ENCODE data around the gene INPP5A.

INPP5A gene

DNA sequence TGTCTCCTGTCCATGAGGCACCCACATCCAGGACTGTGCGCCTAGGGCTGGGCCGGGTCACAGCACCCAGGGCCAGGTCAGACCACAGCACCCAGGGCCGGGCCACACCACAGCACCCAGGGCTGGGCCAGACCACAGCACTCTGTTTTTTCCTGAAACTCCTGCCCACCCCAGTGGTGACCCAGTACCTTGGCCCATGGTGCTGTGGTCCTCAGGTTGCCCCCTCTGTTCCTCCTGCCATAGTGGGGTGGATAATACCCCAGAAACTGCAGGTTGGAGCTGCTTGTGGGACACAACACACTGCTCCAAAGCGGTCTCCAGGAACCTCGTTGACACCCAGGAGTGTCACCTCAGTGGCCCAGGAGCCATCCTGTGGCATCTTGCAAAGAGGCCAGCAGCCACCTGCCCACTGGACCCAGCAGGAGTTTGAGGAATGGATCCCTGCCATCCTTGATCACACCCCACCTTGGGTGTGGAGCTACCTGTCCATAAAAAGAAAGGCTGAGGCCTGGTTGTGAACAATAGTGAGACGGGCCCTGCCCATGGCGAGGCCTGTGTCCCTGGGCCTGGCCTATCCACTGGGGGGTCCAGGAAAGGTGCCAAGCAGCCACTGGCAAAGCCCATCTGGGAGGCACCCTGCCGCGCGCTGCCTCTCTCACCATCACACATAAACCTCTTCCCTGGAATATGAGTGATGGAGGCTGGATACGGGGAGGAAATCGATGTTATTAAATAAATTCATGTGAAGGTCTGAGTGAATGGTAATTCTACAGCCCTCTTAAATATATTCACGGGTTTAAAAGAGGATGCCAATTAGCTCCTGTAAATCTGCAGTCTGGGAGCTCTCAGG, 159.4 kb downstream of the INPP5A start:
- peaks cover 8% of the 10 kb centered on the region; the same call in 1 of the 2 replicates for H3K36me3 ChIP-seq (ENCODE audit: insufficient read depth, low read length)
- H2AFZ ChIP-seq (ENCODE audit: low read length), result no peak overlapping the region
- peaks cover 7% of the 10 kb centered on the region for H3K9me3 ChIP-seq (ENCODE audit: insufficient read depth, low read depth, low read length)
- H3K4me1 ChIP-seq (ENCODE audit: insufficient read depth, low read length, poor library complexity, severe bottlenecking), result no peaks in the 10 kb centered on the region
- no peak overlapping the region for H3K9ac ChIP-seq (ENCODE audit: low read depth, low read length, poor library complexity, severe bottlenecking)
- H3F3A ChIP-seq (ENCODE audit: low read depth), result no peaks in the 10 kb centered on the region
- H3K4me3 ChIP-seq (ENCODE audit: low read length, poor library complexity, severe bottlenecking), result no peak overlapping the region
- H3K79me2 ChIP-seq (ENCODE audit: insufficient read depth, low read length), result no peaks in the 10 kb centered on the region
- H3K27me3 ChIP-seq (ENCODE audit: insufficient read depth, low read length, poor library complexity, severe bottlenecking), result no peaks in the 10 kb centered on the region
- TF ChIP-seq CTCF (conservative IDR thresholded peaks at IDR 0.05; ENCODE audit: low read length), result no peak
- no peak for TF ChIP-seq EZH2phosphoT487 (IDR thresholded peaks at IDR 0.05; ENCODE audit: borderline replicate concordance)
- no peak overlapping the region for H3K4me2 ChIP-seq (ENCODE audit: low read depth, low read length, poor library complexity, severe bottlenecking)
- no peaks in the 10 kb centered on the region for H3K9me2 ChIP-seq (replicated peaks; ENCODE audit: low read depth, low read length)
- no peaks in the 10 kb centered on the region for H4K20me1 ChIP-seq (ENCODE audit: insufficient read depth, low read length, poor library complexity, severe bottlenecking)

DNA sequence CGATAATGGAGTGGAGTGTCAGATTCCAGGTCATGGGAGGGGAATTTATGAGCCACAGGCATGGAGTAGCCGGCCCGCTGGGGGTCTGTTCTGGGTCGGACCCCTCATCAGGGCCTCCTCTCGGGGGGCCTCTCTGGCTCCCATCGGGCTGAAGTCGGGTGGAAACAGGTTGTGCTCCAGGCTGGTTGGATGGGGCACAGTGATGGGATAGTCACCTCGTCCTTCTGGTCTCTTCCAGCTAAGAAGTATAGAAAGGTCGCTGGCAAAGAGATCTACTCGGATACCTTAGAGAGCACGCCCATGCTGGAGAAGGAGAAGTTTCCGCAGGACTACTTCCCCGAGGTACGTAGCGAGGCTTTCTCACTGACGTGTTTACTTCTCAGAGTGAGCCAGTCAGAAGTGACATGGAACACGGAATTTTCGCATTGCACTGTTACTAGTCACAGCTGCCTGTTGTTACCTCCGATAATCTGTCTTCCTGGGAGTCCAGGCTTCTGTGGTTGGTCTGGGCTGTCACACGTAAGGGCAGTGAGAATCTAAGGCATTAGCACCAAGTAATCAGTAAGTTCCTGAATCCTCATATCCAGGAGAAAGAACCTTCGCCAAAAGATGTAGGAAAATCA, 160.1 kb downstream of the INPP5A start:
- Histone ChIP-seq H3K36me3 (ENCODE audit: insufficient read depth, low read length) (peaks cover 8% of the 10 kb centered on the region; the same call in 1 of the 2 replicates), H3K4me3 (ENCODE audit: low read length, poor library complexity, severe bottlenecking) (no peak overlapping the region), H3K9me2 (replicated peaks; ENCODE audit: low read depth, low read length) (no peaks in the 10 kb centered on the region), H3K27me3 (ENCODE audit: insufficient read depth, low read length, poor library complexity, severe bottlenecking) (no peaks in the 10 kb centered on the region), H3K4me2 (ENCODE audit: low read depth, low read length, poor library complexity, severe bottlenecking) (no peak overlapping the region), H3F3A (ENCODE audit: low read depth) (no peaks in the 10 kb centered on the region), H2AFZ (ENCODE audit: low read length) (no peak overlapping the region), H3K79me2 (ENCODE audit: insufficient read depth, low read length) (no peaks in the 10 kb centered on the region), H3K4me1 (ENCODE audit: insufficient read depth, low read length, poor library complexity, severe bottlenecking) (no peaks in the 10 kb centered on the region), H4K20me1 (ENCODE audit: insufficient read depth, low read length, poor library complexity, severe bottlenecking) (no peaks in the 10 kb centered on the region), H3K9me3 (ENCODE audit: insufficient read depth, low read depth, low read length) (peaks cover 7% of the 10 kb centered on the region), H3K9ac (ENCODE audit: low read depth, low read length, poor library complexity, severe bottlenecking) (no peak overlapping the region)
- TF ChIP-seq CTCF (conservative IDR thresholded peaks at IDR 0.05; ENCODE audit: low read length) (no peak), EZH2phosphoT487 (IDR thresholded peaks at IDR 0.05; ENCODE audit: borderline replicate concordance) (no peak)

- Histone ChIP-seq H3K79me2 (ENCODE audit: insufficient read depth, low read length) (no peaks in the 10 kb centered on the region), H3F3A (ENCODE audit: low read depth) (no peaks in the 10 kb centered on the region), H3K4me2 (ENCODE audit: low read depth, low read length, poor library complexity, severe bottlenecking) (no peak overlapping the region), H3K9ac (ENCODE audit: low read depth, low read length, poor library complexity, severe bottlenecking) (no peak overlapping the region), H3K36me3 (ENCODE audit: insufficient read depth, low read length) (peaks cover 11% of the 10 kb centered on the region; the same call in 1 of the 2 replicates), H3K9me2 (replicated peaks; ENCODE audit: low read depth, low read length) (no peaks in the 10 kb centered on the region), H3K4me3 (ENCODE audit: low read length, poor library complexity, severe bottlenecking) (no peak overlapping the region), H3K4me1 (ENCODE audit: insufficient read depth, low read length, poor library complexity, severe bottlenecking) (no peaks in the 10 kb centered on the region), H2AFZ (ENCODE audit: low read length) (no peak overlapping the region), H3K27me3 (ENCODE audit: insufficient read depth, low read length, poor library complexity, severe bottlenecking) (no peaks in the 10 kb centered on the region), H4K20me1 (ENCODE audit: insufficient read depth, low read length, poor library complexity, severe bottlenecking) (no peaks in the 10 kb centered on the region), H3K9me3 (ENCODE audit: insufficient read depth, low read depth, low read length) (peaks cover 7% of the 10 kb centered on the region)
- TF ChIP-seq CTCF (conservative IDR thresholded peaks at IDR 0.05; ENCODE audit: low read length), result no peak
- TF ChIP-seq EZH2phosphoT487 (IDR thresholded peaks at IDR 0.05; ENCODE audit: borderline replicate concordance), result no peak
Observed at GRCh38 chr10:132698211-132698751, 160.7 kb downstream of the INPP5A start.

Data from Loucy (cell line).